ENCODE data around the gene POLR2J3.
"Not testable (repeated sequence)": the region's sequence is repeated elsewhere in the genome, so short reads cannot be mapped to it uniquely, and the experiment has no call there.

POLR2J3 gene

DNA sequence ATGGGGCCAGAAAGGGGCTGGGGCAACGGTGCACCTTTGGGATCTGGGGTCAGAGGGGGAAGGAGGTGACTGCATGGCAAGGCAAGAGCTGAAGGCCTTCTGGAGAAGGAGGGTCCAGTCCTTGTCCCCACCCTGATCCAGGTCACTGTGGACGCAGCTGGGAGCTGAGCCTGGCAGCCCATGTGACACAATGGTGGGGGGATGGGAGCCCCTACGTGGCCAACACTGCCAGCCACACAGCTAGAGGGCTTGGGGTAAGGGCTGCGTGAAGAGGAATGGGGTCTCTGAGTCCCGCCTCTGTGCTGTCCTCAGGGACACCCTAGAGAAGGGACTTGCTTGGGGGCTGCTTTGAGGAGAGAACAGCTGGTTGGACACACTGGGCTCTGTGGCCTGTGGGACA is 9.3 kb upstream of the POLR2J3 start:
- not testable (repeated sequence) for DNase-seq

DNA sequence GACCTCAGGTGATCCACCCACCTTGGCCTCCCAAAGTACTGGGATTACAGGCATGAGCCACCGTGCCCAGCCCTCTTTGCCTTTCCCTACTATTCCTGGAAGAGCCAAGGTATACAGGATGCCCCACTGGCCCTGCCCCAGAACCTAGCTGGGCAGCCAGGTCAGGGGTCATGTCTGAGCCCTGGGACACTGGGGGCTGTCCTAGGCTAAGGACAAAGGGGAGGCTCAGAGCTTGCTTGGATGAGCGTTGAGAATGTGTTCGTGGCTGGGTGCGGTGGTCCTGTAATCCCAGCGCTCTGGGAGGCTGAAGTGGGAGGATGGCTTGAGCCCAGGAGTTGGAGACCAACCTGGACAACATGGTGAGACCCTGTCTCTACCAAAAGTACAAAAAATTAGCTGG is 6.1 kb upstream of the POLR2J3 start:
- not testable (repeated sequence) for DNase-seq

DNA sequence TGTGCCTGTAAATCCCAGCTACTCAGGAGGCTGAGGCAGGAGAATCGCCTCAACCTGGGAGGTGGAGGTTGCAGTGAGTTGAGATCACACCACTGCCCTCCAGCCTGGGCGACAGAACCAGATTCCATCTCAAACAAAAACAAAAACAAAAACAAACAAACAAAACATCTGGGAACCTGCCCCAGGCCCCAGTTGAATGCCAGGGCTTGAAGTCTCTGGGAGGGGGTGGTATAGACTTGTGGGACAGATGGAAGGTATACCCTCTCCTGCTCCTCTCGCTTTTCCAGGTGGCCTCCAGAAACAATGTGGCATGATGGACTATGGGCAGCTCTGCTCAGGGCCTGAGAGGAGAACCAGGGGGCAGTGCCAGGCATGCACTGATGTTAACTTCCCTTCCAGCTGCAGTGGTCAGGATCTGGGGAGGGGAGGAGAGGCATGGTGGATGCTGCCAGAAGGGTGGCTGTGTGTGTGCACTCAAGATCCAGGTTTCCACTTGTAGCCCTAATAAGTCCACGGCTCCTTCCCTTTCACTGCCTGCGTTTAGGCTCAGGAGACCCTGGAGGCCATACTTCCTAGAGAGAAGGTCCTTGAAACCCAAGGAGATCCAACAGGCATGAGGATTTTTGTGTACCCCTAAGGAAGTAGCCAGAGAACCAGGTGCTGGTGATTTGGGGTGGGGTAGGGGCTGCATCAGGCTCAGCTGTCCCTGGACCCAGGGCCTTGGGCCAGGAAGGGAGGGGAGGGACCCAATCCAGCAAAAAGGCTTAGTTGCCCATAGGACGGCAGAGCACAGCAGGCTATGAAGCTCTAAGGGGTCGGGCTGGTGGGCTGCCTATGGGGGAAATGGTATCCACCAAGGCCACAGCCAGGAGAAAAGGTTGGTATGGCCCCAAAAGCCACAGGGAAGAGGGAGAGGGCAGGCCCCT is 5.2 kb upstream of the POLR2J3 start:
- DNase-seq: not testable (repeated sequence)

- DNase-seq: not testable (repeated sequence)
Observed at GRCh38 chr7:102576363-102576762, 4.0 kb upstream of the POLR2J3 start.

DNA sequence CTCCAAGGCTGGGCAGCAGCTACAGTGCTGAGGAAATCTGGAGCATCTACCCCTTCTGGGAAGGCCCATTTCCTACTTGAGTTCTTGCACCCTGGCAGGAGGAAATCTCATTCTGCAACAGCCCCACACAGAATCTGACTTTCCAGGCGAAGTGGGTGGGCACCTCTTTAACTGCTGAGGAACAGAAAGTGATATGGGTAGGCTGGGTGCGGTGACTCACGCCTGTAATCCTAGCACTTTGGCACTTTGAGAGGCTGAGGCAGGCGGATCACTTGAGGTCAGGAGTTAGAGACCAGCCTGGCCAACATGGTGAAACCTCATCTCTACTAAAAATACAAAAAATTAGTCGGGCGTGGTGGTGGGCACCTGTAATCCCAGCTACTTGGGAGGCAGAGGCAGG is 2.2 kb upstream of the POLR2J3 start:
- not testable (repeated sequence) for DNase-seq

- DNase-seq: not testable (repeated sequence)
Observed at GRCh38 chr7:102568620-102569019, 3.8 kb downstream of the POLR2J3 start.

DNA sequence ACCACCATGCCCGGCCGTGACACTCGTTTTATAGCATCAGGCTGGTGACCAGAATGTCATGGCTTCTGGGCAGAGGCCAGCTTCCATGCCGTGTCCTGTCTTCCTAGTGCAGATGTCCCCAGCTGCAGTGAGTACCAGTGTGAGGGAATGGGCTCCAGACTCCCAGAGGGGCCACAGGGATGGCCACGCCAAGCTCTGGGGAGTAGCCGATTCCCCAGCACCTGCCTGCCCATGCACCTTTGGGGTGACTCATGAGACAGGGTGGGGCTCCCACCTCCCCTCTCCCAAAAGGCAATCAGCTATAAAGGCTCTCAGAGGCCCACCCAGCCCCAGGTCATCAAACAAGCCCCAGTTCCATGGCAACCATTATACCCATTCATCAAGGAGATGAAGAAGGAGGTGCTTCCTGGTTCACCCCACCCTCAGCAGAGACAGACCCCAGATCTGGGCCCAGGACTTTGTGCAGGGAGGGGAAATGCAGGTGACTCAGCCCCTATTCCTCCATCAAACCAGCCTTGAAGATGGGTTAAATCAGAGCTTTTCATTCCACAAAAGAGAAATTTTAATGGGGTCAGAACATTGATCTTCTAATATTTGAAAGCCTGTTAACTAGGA is 21.5 kb downstream of the POLR2J3 start, which contains the start of gene SPDYE2:
Gene SPDYE2 (plus strand): TSS at position 419 of the 615 bp plus-strand sequence. CDS start 2,030 bp downstream, outside the sequence.
- not testable (repeated sequence) for DNase-seq

DNA sequence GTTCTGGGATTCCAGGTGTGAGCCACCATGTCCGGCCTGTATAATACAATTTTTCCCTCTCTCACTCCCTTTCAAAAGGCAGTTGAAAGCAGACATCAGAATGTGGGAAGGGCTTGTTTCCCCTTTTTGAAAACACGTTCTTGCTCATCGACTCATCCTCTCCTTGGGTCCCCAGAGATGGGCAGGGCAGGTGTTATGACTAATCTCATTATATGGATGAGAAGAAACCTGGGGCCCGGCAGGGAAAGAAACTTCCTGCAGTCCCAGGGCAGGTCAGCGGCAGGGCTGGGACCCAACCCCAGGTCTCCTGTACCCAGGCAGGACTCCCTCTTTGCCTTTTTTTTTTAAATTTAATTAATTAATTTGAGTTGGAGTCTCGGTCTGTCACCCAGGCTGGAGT is 26.0 kb downstream of the POLR2J3 start:
- not testable (repeated sequence) for DNase-seq

DNA sequence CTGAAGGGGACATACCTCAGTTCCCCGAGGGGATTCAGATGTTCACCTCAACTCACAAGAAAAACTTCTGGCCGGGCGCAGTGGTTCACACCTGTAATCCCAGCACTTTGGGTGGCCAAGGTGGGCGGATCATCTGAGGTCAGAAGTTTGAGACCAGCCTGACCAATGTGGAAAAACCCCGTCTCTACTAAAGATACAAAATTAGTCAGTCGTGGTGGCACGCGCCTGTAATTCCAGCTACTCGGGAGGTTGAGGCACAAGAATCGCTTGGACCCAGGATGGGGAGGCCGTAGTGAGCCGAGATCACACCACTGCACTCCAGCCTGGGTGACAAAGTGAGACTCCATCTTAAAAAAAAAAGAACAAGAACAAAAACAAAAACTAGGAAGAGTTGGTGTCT is 27.1 kb downstream of the POLR2J3 start:
- DNase-seq: not testable (repeated sequence)

GRCh38 chr7:102544372-102544771 is 28.0 kb downstream of the POLR2J3 start:
- DNase-seq: not testable (repeated sequence)

GRCh38 chr7:102543596-102543995 is 28.8 kb downstream of the POLR2J3 start, which contains the start of gene UPK3BL2:
TSS of gene UPK3BL2 (minus strand) at chr7:102543696. CDS start at chr7:102543636, 60 bp downstream.
- DNase-seq: not testable (repeated sequence)

DNA sequence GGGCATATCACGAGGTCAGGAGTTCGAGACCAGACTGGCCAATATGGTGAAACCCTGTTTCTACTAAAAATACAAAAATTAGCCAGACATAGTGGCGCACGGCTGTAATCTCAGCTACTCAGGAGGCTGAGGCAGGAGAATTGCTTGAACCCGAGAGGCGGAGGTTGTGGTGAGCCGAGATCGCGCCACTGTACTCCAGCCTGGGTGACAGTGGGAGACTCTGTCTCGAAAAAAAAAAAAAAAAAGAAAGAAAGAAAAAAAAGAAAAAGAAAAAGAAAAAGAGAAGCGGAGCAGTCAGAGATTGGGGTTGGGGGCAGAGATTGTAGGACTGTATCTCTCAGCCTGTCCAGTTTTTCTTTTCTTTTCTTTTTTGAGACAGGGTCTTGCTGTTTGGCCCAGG is 29.6 kb downstream of the POLR2J3 start:
- DNase-seq: not testable (repeated sequence)

GRCh38 chr7:102542083-102542482 is 30.3 kb downstream of the POLR2J3 start:
- not testable (repeated sequence) for DNase-seq

GRCh38 chr7:102540604-102541003 is 31.8 kb downstream of the POLR2J3 start:
- not testable (repeated sequence) for DNase-seq

DNA sequence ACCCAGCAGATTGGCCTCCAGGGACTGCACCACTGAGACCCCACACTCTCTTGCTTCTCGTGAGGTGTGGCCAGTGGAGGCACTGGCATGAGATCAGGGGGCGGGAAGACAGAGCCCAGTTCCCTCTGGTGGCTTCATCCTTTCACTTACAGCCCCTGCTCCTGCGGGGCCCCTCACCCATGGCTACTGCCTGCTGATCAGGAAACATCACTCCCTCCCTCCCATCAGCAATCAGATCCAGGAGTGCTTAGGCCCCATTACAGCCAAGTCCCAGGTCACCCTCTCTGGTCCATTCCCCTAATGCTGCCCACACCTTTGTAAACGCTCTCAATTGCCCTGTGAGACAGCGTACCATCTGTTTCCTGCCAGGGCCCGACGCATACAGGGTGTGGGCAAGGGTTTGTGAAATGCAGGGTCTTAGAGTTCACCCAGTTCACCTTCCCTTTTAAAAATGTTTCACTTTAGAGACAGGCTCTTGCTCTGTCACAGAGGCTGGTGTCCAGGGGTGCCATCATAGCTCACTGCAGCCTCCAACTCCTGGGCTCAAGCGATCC is 37.2 kb downstream of the POLR2J3 start:
- DNase-seq: not testable (repeated sequence)

- not testable (repeated sequence) for DNase-seq
Observed at GRCh38 chr7:102532127-102532526, 40.3 kb downstream of the POLR2J3 start.

DNA sequence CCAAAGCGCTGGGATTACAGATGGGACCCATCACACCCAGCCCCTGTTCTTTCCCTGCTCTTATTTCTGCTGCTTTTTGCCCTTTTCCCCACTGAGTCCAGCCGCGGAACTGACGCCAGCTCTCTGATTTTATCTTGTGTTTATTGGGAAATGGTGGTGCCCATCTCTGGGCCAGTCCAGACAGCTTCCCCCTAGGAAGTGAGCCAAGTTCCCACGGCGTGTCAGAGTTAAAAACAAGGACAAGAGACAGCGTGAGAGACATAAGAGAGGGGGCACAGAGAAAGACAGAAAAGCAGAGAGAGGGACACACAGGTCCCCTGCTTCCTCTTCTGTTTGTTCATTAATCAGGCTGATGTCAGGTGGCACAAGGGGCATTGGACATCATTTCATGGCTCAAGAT is 40.8 kb downstream of the POLR2J3 start:
- not testable (repeated sequence) for DNase-seq

GRCh38 chr7:102527822-102528793 is 44.3 kb downstream of the POLR2J3 start:
- not testable (repeated sequence) for DNase-seq

GRCh38 chr7:102527182-102527581 is 45.2 kb downstream of the POLR2J3 start:
- not testable (repeated sequence) for DNase-seq

DNA sequence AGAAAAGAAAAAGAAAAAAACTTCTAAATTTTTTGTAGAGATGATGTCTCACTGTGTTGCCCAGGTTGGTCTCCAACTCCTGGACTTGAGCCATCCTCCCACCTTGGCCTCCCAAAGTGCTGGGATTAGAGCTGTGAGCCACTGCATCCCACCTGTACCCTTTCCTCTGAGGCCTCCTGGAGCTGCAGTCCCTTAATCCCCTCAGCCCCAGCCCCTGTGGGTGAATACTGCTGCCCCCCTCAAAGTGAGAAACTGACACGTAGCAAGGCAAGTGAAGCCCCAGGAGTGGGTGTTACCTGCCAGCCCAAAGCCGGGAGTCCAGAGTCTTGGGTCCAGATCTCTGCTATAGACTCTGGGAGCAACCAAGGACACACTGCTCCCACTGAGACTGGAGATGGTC is 47.6 kb downstream of the POLR2J3 start:
- DNase-seq: not testable (repeated sequence)

- DNase-seq: not testable (repeated sequence)
Observed at GRCh38 chr7:102520797-102521196, 51.6 kb downstream of the POLR2J3 start.
